GM18498 (cell line): ENCODE results near the gene GPHA2.

Source experiments
- ATAC-seq: cut with Tn5 transposase; IDR thresholded peaks from one replicate; pipeline ENCODE4 v1.9.1; 2021; ENCODE audit warnings: mild to moderate bottlenecking, moderate library complexity; ENCODE audit not compliant: unreplicated experiment

The GPHA2 gene

GRCh38 chr11:64892838-64893193, 42.9 kb downstream of the GPHA2 start:
- no peak for ATAC-seq

GRCh38 chr11:64892411-64892831, 43.3 kb downstream of the GPHA2 start:
- ATAC-seq = no peak

GRCh38 chr11:64891880-64892279, 43.8 kb downstream of the GPHA2 start:
- ATAC-seq = no peak

- ATAC-seq = no peak
Observed at GRCh38 chr11:64891215-64891848, 44.4 kb downstream of the GPHA2 start.

- no peak for ATAC-seq
Observed at GRCh38 chr11:64890522-64890939, 45.2 kb downstream of the GPHA2 start.

- no peak for ATAC-seq
Observed at GRCh38 chr11:64888729-64889511, 46.8 kb downstream of the GPHA2 start.

GRCh38 chr11:64888406-64888728, 47.3 kb downstream of the GPHA2 start:
- no peak for ATAC-seq

GRCh38 chr11:64887757-64888405, 47.8 kb downstream of the GPHA2 start:
- peak; percentile 75 for ATAC-seq

- ATAC-seq = no peak
Observed at GRCh38 chr11:64887234-64887756, 48.4 kb downstream of the GPHA2 start.

GRCh38 chr11:64885367-64886286, 50.1 kb downstream of the GPHA2 start:
- no peak for ATAC-seq
